K562 (cell line): Measurements from ENCODE around the gene MRFAP1. TPM values are rescaled to one million over a fixed set of nuclear protein-coding genes. Genes with fewer than 3 reads are reported as not detected.
A peak's percentile ranks its signal among the peaks of the same experiment; 100 is the strongest.

Source experiments
- BACH1 ChIP-seq: fragments of 200-800 bp; sonication (Bioruptor generic); IDR thresholded peaks from 2 replicates; pipeline ENCODE4 v1.6.1; 2016; ENCODE audit warnings: missing genetic modification characterization, missing compliant biosample characterization
- BCOR ChIP-seq: fragments of 450-650 bp; IDR thresholded peaks from 2 replicates; pipeline ENCODE4 v1.6.1; 2016
- CEBPZ ChIP-seq: fragments of 150-350 bp; IDR thresholded peaks from 2 replicates; pipeline ENCODE4 v1.6.1; 2014; ENCODE audit warnings: low read depth, mild to moderate bottlenecking, low read length, borderline replicate concordance
- CHAMP1 ChIP-seq: fragments of 450-650 bp; IDR thresholded peaks from 2 replicates; pipeline ENCODE4 v1.6.1; 2016; ENCODE audit warnings: mild to moderate bottlenecking
- E2F3 ChIP-seq: fragments of 250-450 bp; sonication (Bioruptor Pico); IDR thresholded peaks from 2 replicates; pipeline ENCODE4 v1.4.0; 2020; ENCODE audit warnings: mild to moderate bottlenecking
- ERF ChIP-seq: fragments of 450-650 bp; formaldehyde crosslinking; IDR thresholded peaks from 2 replicates; pipeline ENCODE4 v1.4.0; 2020; ENCODE audit warnings: mild to moderate bottlenecking, mixed read lengths
- ETS1 ChIP-seq: conservative IDR thresholded peaks from 2 replicates; pipeline ENCODE4 v1.6.1; 2011; ENCODE audit warnings: low read depth, mild to moderate bottlenecking, low read length; ENCODE audit not compliant: control insufficient read depth
- HMG20A ChIP-seq: fragments of 450-650 bp; formaldehyde crosslinking; conservative IDR thresholded peaks from 2 replicates; pipeline ENCODE4 v1.4.0; 2020; ENCODE audit warnings: mild to moderate bottlenecking, mixed read lengths
- KDM5B ChIP-seq: fragments of 200-600 bp; sonication (generic); IDR thresholded peaks from 2 replicates; pipeline ENCODE4 v1.6.1; 2012; ENCODE audit warnings: low read depth, mild to moderate bottlenecking, moderate library complexity, low read length, control low read depth, inconsistent platforms; ENCODE audit not compliant: insufficient replicate concordance
- L3MBTL2 ChIP-seq: fragments of 450-650 bp; IDR thresholded peaks from 2 replicates; pipeline ENCODE4 v1.6.1; 2016; ENCODE audit warnings: mild to moderate bottlenecking, moderate library complexity
- NRF1 ChIP-seq, 2 experiments: fragments of 450-650 bp; IDR thresholded peaks in 1 of 2; conservative IDR thresholded peaks in 1 of 2; 2 replicates each; pipeline ENCODE4 v1.6.1; 2014; ENCODE audit warnings: mild to moderate bottlenecking in 2 of 2
- PYGO2 ChIP-seq: fragments of 450-650 bp; IDR thresholded peaks from 2 replicates; pipeline ENCODE4 v1.6.1; 2016; ENCODE audit warnings: mild to moderate bottlenecking, missing genetic modification characterization, moderate library complexity, missing compliant biosample characterization
- RB1 ChIP-seq: fragments of 450-650 bp; IDR thresholded peaks from 2 replicates; pipeline ENCODE4 v1.6.1; 2017; ENCODE audit warnings: low read depth, mild to moderate bottlenecking
- TAF7 ChIP-seq: fragments of 450-650 bp; IDR thresholded peaks from 2 replicates; pipeline ENCODE4 v1.6.1; 2016; ENCODE audit warnings: missing genetic modification characterization, missing compliant biosample characterization
- TCF3 ChIP-seq: sonication (generic); formaldehyde crosslinking; IDR thresholded peaks from 2 replicates; pipeline ENCODE4 v1.4.0; 2020; ENCODE audit warnings: mild to moderate bottlenecking, missing genetic modification reagents
- TEAD2 ChIP-seq: fragments of 450-650 bp; IDR thresholded peaks from 2 replicates; pipeline ENCODE4 v1.6.1; 2016; ENCODE audit warnings: missing genetic modification characterization, control low read depth, missing compliant biosample characterization
- UBTF ChIP-seq, 2 experiments: IDR thresholded peaks; 2 replicates each; pipeline ENCODE4 v1.6.1; 2012; ENCODE audit warnings: improper control_type of control experiment in 2 of 2, low read depth in 2 of 2, low read length in 2 of 2, borderline replicate concordance in 1 of 2
- XRCC3 ChIP-seq: fragments of 450-650 bp; IDR thresholded peaks from 2 replicates; pipeline ENCODE4 v1.6.1; 2017; ENCODE audit warnings: mild to moderate bottlenecking, moderate library complexity
- ZNF644 ChIP-seq: fragments of 200-800 bp; sonication (Bioruptor generic); IDR thresholded peaks from 2 replicates; pipeline ENCODE4 v1.6.1; 2016; ENCODE audit warnings: low read depth, missing genetic modification characterization, missing compliant biosample characterization
- ZNF780A ChIP-seq: fragments of 250-450 bp; sonication (Bioruptor Pico); IDR thresholded peaks from 2 replicates; pipeline ENCODE4 v1.5.0; 2021; ENCODE audit warnings: mild to moderate bottlenecking
- polyA plus RNA-seq, 8 experiments: library from polyadenylated mRNA; depleted of rRNA in 4 of 8; stranded (reverse) in 5 of 8; unstranded in 3 of 8; fragments of >200 nt; fragmentation: Nextera tagmentation in 2 of 8; fragmentation: Illumina TruSeq in 1 of 8; extraction: Ambion mirVana in 2 of 8; extraction: Trizol in 1 of 8; gene quantifications; 2 replicates each; pipeline versions ENCODE4 v1.2.1 to v1.2.3, GENCODE V29; 2011 to 2014; ENCODE audit warnings: inconsistent platforms in 1 of 8, missing spikeins in 1 of 8
- total RNA-seq, 7 experiments: library from RNA; depleted of rRNA in 6 of 7; stranded (reverse); fragments of >200 nt in 6 of 7; fragmentation: Illumina TruSeq in 2 of 7; extraction: Trizol in 2 of 7; gene quantifications; 2 replicates each; pipeline versions ENCODE4 v1.2.1 to v1.2.3, GENCODE V29; 2011 to 2021; ENCODE audit warnings: low replicate concordance in 1 of 7

Gene MRFAP1
- total and polyA plus RNA-seq, 9 of the 15 experiments (the other 6 are each of a cell fraction or from before 2014, with no cell fraction given): 46.0 to 270 (median 151) TPM

- TF ChIP-seq CEBPZ (no peak), BCOR (0 out of 2 replicates have a peak, but pooled peaks have one; percentile 27), TCF3 (CRISPR knock-in tag) (no peak), ERF (CRISPR knock-in tag) (no peak), BACH1 (no peak), ZNF780A (CRISPR knock-in tag) (no peak), ZNF644 (tag) (no peak), XRCC3 (no peak), KDM5B (peak; percentile 1), TEAD2 (tag) (no peak), RB1 (no peak), NRF1 (conservative IDR thresholded peaks at IDR 0.05 in 1 of 2, IDR thresholded peaks at IDR 0.05 in 1 of 2) (no peak), L3MBTL2 (peak; percentile 96), PYGO2 (tag) (no peak), E2F3 (CRISPR knock-in tag) (no peak; the same call in 1 of the 2 replicates), CHAMP1 (no peak), UBTF (IDR thresholded peaks at IDR 0.05; ENCODE audit: borderline replicate concordance in 1 of 2, low read depth in 2 of 2, low read length in 2 of 2) (0 out of 4 replicates have a peak, but pooled peaks of 1 of the 2 experiments have one; percentile 30), ETS1 (no peak), TAF7 (no peak), HMG20A (CRISPR knock-in tag) (no peak)
These were observed 48.5 kb downstream of the MRFAP1 start (continued) for GRCh38 chr4:6688879-6689505.
